NOMO-1 (cell line): ENCODE results near the gene MYO15B.
"Not testable (repeated sequence)": the region's sequence is repeated elsewhere in the genome, so short reads cannot be mapped to it uniquely, and the experiment has no call there.

Experiments
- DNase-seq, 2 experiments: peaks; one replicate each; lab custom pipeline; 2025; ENCODE audit not compliant: unreplicated experiment in 2 of 2; lab: John Stamatoyannopoulos, UW

MYO15B gene

GRCh38 chr17:75637143-75637538, 49.5 kb downstream of the MYO15B start:
- no peak for DNase-seq

DNA sequence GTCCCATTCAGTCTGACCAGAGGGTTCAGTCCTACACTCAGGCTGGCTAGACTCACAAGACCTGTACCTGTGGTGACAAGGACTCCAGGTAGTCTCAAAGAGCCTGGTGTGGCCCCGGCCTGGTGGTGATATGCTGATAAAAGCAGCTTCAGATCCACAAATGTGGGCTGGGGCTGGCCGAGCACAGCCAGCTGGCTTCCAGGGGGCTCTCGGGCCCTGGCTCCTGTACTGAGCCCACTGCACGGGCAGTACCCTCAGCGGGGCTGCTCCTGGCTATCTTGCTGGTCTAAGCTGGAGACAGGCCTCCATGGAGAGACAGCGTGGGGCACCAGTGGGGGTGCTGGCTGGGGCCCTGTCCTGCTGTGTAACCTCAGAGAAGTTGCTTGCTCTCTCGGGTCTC, 50.0 kb downstream of the MYO15B start:
- no peak for DNase-seq

DNA sequence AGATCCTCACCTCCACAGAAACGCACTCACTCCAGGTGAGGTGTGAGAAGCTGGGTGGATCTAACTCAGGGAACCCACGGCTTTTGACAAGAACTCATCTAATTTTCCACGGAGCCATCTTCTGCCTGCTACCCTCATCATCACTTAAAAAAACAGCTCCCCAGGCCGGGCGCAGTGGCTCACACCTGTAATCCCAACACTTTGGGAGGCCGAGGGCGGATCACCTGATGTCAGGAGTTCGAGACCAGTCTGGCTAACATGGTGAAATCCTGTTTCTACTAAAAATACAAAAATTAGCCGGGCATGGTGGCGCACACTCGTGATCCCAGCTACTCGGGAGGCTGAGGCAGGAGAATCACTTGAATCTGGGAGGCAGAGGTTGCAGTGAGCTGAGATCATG, 50.4 kb downstream of the MYO15B start:
- not testable (repeated sequence) for DNase-seq

- no peak for DNase-seq
These were observed 51.3 kb downstream of the MYO15B start for GRCh38 chr17:75638893-75639292.

- DNase-seq = no peak
These were observed 51.7 kb downstream of the MYO15B start for GRCh38 chr17:75639327-75639726.

DNA sequence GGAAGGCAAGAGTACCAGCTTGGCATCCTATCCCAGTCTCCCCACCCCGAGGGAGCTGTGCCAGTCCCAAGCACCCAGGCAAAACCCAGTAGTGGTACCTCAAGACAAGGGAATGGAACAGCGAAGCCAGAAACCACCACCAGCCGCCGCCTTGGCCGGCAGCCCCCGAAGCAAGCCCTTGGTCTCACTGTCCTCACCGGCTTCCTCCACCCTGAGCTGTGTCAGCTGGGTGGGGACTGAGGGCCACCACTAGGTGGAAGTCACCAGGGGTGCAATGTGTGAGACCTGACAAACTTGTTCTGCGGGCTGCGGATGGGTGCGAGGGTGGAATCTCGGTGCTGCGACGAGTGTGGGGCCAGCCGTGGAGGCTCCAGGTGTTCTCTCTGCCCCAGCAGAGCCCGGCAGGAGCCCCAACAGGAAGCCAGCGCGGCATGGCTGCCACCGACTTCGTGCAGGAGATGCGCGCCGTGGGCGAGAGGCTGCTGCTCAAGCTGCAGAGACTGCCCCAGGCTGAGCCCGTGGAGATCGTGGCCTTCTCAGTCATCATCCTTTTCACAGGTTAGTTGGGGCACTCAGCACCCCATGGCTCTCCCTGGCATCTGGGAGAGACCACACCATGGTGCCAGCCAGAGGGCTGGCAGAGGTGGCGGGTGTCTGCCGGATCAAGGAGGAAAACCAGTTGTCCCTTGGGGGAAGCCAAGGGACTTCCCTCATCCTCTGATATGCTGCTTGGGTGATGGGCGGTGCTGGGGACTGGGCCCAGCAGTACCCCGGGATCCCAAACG, 52.4 kb downstream of the MYO15B start:
- DNase-seq = no peak

- no peak for DNase-seq
These were observed 53.0 kb downstream of the MYO15B start for GRCh38 chr17:75640556-75641119.

GRCh38 chr17:75641343-75641742, 53.7 kb downstream of the MYO15B start:
- no peak for DNase-seq

DNA sequence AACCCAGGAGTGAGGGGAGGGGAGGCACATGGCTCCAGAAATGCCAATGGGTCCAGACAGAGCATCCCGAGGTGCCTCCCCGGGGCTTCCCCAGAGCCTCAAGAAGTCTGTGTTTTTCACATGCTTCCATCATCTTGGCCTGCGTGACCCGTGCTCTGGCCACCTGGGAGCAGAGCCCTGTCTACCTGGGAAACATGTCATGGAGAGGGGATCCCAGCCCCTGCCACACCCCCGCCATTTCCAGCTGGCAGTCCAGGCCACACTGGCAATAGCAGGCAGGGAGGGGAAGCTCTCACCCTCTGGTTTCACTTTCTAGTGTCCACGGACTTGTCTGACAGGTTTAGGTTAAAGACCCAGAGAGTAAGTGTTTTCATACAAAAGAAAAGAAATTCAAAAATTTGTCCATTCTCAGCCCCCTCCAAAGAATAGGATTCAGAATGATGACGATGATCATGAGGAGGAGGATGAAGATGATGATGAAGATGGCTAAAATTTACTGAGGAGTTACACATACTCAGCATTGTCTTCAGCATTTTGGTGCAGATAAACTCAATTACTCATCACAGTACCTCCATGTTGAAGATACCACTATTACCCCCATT, 54.7 kb downstream of the MYO15B start:
- no peak for DNase-seq

DNA sequence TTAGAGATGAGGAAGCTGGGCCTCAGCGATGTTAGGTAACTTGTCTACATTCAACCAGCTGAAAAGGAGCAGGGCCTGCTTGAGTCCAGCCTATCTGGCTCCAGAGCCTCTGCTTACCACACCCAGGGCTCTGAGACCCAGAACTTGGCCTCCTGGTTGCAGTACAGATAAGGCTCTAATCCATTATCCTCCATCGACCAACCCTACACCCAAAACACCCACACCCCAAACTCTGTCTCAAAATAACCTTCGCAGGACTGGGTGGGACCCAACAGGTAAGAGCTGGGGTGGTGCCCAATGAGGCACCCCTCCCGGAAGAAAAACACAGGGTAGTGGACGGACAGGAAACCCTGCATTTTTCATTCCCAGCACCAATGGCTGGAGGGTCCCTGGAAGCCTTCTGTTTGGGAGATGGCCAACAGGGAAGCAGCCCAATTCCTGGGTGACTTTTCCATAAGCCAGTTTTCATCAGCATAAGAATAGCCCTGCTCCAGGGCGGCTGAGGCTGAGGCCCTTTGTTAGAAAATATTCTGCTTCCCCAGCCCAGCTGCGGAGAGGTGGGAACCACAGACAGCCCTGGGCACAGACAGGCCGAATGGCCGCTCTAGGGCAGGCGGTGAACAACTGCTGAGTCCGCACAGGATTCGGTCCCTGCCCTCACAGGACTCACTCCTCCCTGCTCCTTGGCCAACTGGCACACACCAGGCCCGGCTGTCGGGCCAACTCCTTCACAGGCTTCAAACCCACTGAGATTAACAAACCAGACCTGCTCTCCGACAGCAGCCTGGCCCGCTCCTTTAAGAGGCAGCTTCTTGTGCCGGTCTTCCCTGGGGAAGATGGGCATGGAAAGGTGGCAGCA, 55.4 kb downstream of the MYO15B start:
- no peak for DNase-seq

DNA sequence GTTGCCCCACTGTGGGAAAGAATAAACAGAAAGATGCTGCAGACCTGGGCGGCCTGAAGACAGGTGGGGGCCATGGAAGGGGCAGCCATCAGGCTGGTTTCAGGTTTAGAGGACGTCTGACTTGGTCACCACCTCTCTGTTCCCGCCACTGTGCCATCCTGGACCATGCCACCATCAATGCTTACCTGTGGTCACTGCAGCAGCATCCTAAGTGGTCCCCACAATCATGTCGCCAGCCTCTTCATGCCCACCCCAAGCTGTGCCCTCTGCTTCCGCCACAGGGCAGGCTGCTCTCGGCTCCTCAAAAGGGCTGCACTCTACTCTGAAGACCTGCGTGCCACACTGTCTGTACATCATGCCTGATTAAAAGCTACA, 56.0 kb downstream of the MYO15B start:
- DNase-seq = no peak

GRCh38 chr17:75645501-75645888, 57.9 kb downstream of the MYO15B start:
- no peak for DNase-seq

- peak; percentile 67 to 83 for DNase-seq
These were observed 58.5 kb downstream of the MYO15B start for GRCh38 chr17:75645889-75646637.

- DNase-seq = no peak
These were observed 59.0 kb downstream of the MYO15B start for GRCh38 chr17:75646638-75646992.

DNA sequence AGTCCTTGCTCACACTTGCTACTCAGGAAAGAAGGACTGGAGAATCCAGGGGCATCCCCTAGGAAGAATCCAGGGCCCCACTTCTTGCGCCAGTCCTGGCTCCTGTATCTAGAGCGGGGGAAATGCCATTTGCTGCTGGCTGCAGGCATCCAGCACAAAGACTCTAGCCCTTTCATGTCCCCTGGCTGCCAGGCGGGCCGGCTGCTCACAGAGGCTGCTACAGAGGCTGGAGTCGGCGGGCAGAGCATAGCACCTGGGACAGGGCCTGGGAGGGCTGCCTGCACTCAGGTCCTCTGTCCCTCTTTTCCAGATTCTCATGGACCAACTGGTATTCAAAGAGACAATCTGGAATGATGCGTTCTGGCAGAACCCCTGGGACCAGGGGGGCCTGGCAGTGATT, 59.5 kb downstream of the MYO15B start:
- no peak for DNase-seq

GRCh38 chr17:75647921-75648320, 60.3 kb downstream of the MYO15B start:
- DNase-seq = no peak

DNA sequence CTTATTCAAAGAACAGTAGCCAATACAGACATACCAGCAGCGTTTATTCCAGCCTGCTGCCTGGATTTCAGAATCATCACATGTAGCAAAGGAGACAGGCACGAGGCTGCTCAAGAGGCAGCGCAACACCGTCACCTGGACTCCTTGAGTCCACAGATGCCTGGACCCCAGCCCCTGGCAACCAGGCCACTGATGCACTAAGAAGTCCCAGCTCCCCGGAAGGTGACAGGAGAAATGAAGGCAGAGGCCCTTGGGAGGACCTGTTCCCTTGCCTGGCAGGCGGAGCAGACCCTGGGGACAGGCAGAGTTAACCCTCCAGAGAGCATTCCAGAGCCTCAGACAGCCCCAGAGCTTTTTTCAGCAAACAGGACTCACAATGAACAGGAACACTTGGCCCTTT, 62.1 kb downstream of the MYO15B start:
- DNase-seq = no peak

DNA sequence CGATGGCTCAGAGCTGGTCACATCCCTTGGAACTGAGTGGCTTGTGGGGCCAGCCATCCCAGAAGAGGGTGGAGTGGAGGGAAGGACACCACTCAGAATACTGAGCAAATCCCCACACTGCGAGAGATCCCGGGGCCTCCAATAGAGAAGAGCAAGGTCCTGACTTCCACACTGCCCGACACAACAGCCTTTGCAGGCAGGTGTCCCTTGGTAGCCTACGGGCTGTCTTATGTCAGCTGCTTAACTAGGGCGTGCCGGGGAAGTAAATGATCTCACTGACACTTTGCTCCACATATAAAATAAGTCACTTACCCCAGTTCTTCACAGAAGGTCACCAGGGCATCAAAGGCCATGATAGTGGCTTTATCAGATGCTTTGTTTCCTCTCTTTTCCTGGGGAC, 63.3 kb downstream of the MYO15B start:
- no peak for DNase-seq

GRCh38 chr17:75652341-75652740, 64.7 kb downstream of the MYO15B start:
- DNase-seq = no peak

GRCh38 chr17:75652934-75653549, 65.4 kb downstream of the MYO15B start:
- DNase-seq = no peak
